Esophagus squamous epithelium (tissue), 5 donors: ENCODE data around the gene PANK4. TPM values are rescaled to one million over a fixed set of nuclear protein-coding genes. Genes with fewer than 3 reads are reported as not detected.

Experiments
- DNase-seq: peaks from one replicate; lab custom pipeline; 2025; lab: John Stamatoyannopoulos, UW
- H3K27ac ChIP-seq, 4 donors: fragments of 200-600 bp; sonication (generic); one replicate each; pipeline ENCODE4 v1.5.1; 2016 to 2019; ENCODE audit warnings: mild to moderate bottlenecking in 1 of 4
- H3K27me3 ChIP-seq, 4 donors: fragments of 200-600 bp; sonication (generic); 1 replicate in 3 of 4; 2 replicates in 1 of 4; pipeline versions ENCODE4 v1.5.1 to v1.6.0; 2017 to 2021; ENCODE audit warnings: antibody characterized with exemption in 1 of 4
- H3K36me3 ChIP-seq, 3 donors: fragments of 200-600 bp; sonication (generic); one replicate each; pipeline ENCODE4 v1.5.1; 2016 to 2019
- H3K4me1 ChIP-seq, 3 donors: fragments of 200-600 bp; sonication (generic); one replicate each; pipeline ENCODE4 v1.5.1; 2017 to 2019
- H3K4me3 ChIP-seq, 4 donors: fragments of 200-600 bp; sonication (generic); 1 replicate in 3 of 4; 2 replicates in 1 of 4; pipeline ENCODE4 v1.5.1; 2016 to 2019; ENCODE audit warnings: mild to moderate bottlenecking in 2 of 4, moderate library complexity in 1 of 4
- H3K9me3 ChIP-seq, 3 donors: fragments of 200-600 bp; sonication (generic); one replicate each; pipeline ENCODE4 v1.5.1; 2016 to 2019
- POLR2A ChIP-seq, 4 donors: fragments of 450-650 bp; IDR thresholded peaks; one replicate each; pipeline ENCODE4 v1.6.1; 2017; ENCODE audit warnings: antibody characterized with exemption in 4 of 4, mild to moderate bottlenecking in 4 of 4, moderate library complexity in 3 of 4
- WGBS, 2 donors: methylation state at CpG; one replicate each; pipeline ENCODE4 v1.1.5; 2018; 5-methylcytosine and 5-hydroxymethylcytosine counted together
- intact Hi-C: fragments of 100-400 bp; cut with DNase I; formaldehyde crosslinking; loops from one replicate; pipeline ENCODE4 v1.15.0; 2022
- total RNA-seq, 4 donors: library from RNA; depleted of rRNA; stranded (reverse); fragments of >200 nt; gene quantifications; one replicate each; pipeline ENCODE4 v1.1.0, GENCODE V29; 2016
- TF ChIP-seq, protein P1 (sequence below), 6 experiments: fragments of 450-650 bp in 4 of 6; fragments of 200-600 bp in 2 of 6; sonication (generic) in 2 of 6; IDR thresholded peaks; one replicate each; pipeline ENCODE4 v1.5.1; 2016 to 2019; ENCODE audit warnings: antibody characterized with exemption in 6 of 6, mild to moderate bottlenecking in 4 of 6, moderate library complexity in 4 of 6
- donor health status: DM: yes; HTN: yes; CAD: no.

The PANK4 gene
- total RNA-seq, 4 donors from 2014 or later = 11.8 to 29.1 (median 17.0) TPM

DNA sequence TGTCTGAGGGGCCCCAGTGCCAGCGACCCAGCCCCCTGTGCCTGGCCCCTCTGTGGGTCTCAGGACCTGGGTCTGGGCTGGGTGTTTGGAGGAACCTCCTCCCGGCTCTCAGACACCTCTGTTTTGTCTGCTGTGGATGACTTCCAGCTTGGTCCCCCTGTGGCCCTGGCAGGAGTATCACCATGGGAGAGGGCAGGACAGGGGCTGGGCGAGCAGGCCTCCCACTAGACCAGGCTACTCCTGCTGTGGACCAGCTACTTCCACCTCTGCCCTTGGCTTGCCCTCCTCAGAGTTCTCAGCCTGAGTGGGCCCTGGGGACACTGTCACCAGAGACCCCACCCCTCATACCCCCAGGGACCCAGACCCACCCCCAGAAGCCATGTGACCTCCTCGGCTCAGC, 28.5 kb downstream of the PANK4 start:
- TF ChIP-seq, protein P1, sequence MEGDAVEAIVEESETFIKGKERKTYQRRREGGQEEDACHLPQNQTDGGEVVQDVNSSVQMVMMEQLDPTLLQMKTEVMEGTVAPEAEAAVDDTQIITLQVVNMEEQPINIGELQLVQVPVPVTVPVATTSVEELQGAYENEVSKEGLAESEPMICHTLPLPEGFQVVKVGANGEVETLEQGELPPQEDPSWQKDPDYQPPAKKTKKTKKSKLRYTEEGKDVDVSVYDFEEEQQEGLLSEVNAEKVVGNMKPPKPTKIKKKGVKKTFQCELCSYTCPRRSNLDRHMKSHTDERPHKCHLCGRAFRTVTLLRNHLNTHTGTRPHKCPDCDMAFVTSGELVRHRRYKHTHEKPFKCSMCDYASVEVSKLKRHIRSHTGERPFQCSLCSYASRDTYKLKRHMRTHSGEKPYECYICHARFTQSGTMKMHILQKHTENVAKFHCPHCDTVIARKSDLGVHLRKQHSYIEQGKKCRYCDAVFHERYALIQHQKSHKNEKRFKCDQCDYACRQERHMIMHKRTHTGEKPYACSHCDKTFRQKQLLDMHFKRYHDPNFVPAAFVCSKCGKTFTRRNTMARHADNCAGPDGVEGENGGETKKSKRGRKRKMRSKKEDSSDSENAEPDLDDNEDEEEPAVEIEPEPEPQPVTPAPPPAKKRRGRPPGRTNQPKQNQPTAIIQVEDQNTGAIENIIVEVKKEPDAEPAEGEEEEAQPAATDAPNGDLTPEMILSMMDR (IDR thresholded peaks at IDR 0.05) = no peak
- no peak for TF ChIP-seq POLR2A (IDR thresholded peaks at IDR 0.05)
- 53% methylated on average over 3 of the region's 4 CpGs; no CpG with 5 or more reads in 1 of the 2 donors for WGBS, 2 donors
- H3K9me3 ChIP-seq = no peaks in the 10 kb centered on the region
- H3K4me1 ChIP-seq = peaks cover 0 to 9% (median 0%) of the 10 kb centered on the region in 3 donors
- DNase-seq = no peak
- no peak overlapping the region for H3K4me3 ChIP-seq
- intact Hi-C loops = no loop called here
- H3K27me3 ChIP-seq = peaks cover 0 to 41% (median 0%) of the 10 kb centered on the region in 4 donors
- peaks cover 0 to 31% (median 0%) of the 10 kb centered on the region in 3 donors for H3K36me3 ChIP-seq
- no peak overlapping the region for H3K27ac ChIP-seq

DNA sequence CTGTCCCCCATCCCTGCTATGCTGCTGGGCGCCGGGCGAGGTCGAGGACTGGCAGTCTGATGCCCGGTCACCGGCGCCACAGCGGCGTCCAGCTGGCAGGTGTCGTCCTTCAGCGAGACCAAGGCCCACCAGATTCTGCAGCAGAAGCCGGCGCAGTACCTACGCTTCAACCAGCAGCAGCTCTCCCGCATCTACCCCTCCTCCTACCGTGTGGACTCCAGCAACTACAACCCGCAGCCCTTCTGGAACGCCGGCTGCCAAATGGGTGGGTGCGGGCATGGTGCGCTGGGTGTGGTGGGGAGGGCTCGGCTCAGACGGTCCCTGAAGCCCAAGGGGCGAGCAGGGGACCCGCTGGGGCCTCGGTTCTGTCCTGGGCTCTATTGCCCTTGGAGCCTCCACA, 29.6 kb downstream of the PANK4 start:
- intact Hi-C loops = no loop called here
- peaks cover 0 to 31% (median 0%) of the 10 kb centered on the region in 3 donors for H3K36me3 ChIP-seq
- DNase-seq = no peak
- no peak overlapping the region for H3K4me3 ChIP-seq
- H3K27me3 ChIP-seq = peaks cover 0 to 30% (median 0%) of the 10 kb centered on the region in 4 donors
- H3K4me1 ChIP-seq = peaks cover 0 to 9% (median 0%) of the 10 kb centered on the region in 3 donors
- no peak overlapping the region for H3K27ac ChIP-seq
- TF ChIP-seq, protein P1 (IDR thresholded peaks at IDR 0.05) = no peak
- TF ChIP-seq POLR2A (IDR thresholded peaks at IDR 0.05) = no peak
- WGBS, 2 donors = 86 to 91% methylated on average over 8 to 22 of the region's 26 CpGs
- H3K9me3 ChIP-seq = no peaks in the 10 kb centered on the region

DNA sequence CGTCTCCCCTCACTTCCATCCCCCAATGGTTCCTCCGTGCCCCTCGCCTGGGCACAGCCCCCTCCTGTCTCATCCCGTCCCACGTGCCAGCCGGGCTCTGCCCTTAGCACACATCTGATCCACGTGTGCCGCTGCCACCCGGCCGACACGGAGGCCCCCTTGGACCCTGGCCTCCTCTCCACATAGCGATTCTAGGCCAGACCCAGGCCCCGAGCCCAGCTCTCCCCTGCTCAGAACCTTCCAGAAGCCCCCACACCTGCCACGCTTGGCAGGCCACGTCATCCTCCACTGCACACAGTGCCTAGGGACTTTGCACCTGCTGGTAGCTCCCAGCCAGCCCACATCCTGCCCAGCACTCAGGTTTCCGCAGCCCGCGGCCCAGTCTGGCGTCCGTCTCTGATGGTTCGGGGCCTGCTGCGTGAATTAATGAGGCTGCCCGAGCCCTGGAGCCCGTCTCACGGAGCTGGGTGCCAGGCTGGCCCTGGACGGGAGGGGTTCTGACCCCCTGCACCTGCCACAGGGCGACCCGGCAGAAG, 30.2 kb downstream of the PANK4 start:
- intact Hi-C loops = no loop called here
- peaks cover 0 to 9% (median 0%) of the 10 kb centered on the region in 3 donors for H3K4me1 ChIP-seq
- H3K27ac ChIP-seq = no peak overlapping the region
- TF ChIP-seq, protein P1 (IDR thresholded peaks at IDR 0.05) = no peak
- TF ChIP-seq POLR2A (IDR thresholded peaks at IDR 0.05) = no peak
- no peaks in the 10 kb centered on the region for H3K9me3 ChIP-seq
- peaks cover 0 to 32% (median 0%) of the 10 kb centered on the region in 3 donors for H3K36me3 ChIP-seq
- no peak for DNase-seq
- whole genome bisulfite sequencing, 2 donors = 62 to 90% methylated on average over 6 to 12 of the region's 28 CpGs
- peaks cover 0 to 24% (median 0%) of the 10 kb centered on the region in 4 donors for H3K27me3 ChIP-seq
- no peak overlapping the region for H3K4me3 ChIP-seq

DNA sequence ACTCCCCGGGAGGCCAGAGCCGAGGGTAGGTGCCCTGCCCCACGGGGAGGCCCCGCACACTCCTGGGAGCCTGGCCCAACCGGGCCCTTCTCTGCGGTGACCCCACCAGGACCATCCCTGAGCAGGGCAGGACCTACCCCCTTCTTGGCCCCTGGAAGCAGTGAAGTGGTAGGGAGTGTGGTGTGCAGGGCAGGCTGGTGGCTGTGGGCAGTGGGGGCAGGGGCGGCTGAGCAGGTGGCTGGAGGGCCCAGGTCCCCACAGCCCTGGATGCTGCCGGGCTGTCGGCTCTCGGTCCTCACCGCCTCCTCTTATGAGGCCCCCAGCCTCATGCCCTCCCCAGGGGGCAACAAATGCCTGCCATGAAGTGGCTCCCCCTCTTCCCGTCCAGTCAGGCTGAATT, 30.9 kb downstream of the PANK4 start:
- peaks cover 0 to 20% (median 0%) of the 10 kb centered on the region in 4 donors for H3K27me3 ChIP-seq
- H3K27ac ChIP-seq = no peak overlapping the region
- H3K4me3 ChIP-seq = no peak overlapping the region
- no peak for TF ChIP-seq POLR2A (IDR thresholded peaks at IDR 0.05)
- TF ChIP-seq, protein P1 (IDR thresholded peaks at IDR 0.05) = no peak
- intact Hi-C loops = no loop called here
- WGBS, 2 donors = 86 to 100% methylated on average over 1 to 4 of the region's 12 CpGs
- H3K36me3 ChIP-seq = peaks cover 0 to 38% (median 0%) of the 10 kb centered on the region in 3 donors
- H3K9me3 ChIP-seq = no peaks in the 10 kb centered on the region
- DNase-seq = no peak
- peaks cover 0 to 9% (median 0%) of the 10 kb centered on the region in 3 donors for H3K4me1 ChIP-seq

DNA sequence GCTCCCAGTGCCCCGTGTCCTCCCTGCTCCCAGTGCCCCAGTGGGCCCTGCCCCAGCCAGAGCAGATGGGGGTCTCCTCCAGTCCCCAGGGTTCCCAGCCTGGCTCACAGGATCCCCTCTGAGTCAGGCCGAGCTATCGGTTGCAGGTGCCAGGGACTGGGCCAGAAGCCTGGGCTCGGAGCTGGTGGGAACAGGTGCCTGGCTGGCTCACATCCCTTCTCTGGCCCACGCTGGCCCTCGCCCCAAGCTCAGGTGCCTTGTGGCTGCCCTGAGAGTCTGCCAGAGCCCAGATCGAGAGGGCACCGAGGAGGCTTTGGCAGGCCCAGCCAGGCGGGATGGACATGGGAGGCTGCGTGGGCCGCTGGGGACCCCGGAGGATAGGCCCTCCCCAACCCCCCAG, 31.4 kb downstream of the PANK4 start:
- no peaks in the 10 kb centered on the region for H3K9me3 ChIP-seq
- peaks cover 0 to 15% (median 0%) of the 10 kb centered on the region in 4 donors for H3K27me3 ChIP-seq
- intact Hi-C loops = no loop called here
- DNase-seq = no peak
- peaks cover 0 to 4% (median 0%) of the 10 kb centered on the region in 3 donors for H3K4me1 ChIP-seq
- no peak overlapping the region for H3K4me3 ChIP-seq
- peaks cover 0 to 38% (median 0%) of the 10 kb centered on the region in 3 donors for H3K36me3 ChIP-seq
- TF ChIP-seq POLR2A (IDR thresholded peaks at IDR 0.05) = no peak
- TF ChIP-seq, protein P1 (IDR thresholded peaks at IDR 0.05) = no peak
- WGBS, 2 donors = no CpG with 5 or more reads among the region's 12 CpGs
- H3K27ac ChIP-seq = no peak overlapping the region
